Endothelial cell of umbilical vein (primary cell): Measurements from ENCODE around the gene IL1R2. TPM values are rescaled to one million over a fixed set of nuclear protein-coding genes. Genes with fewer than 3 reads are reported as not detected.
A peak's percentile ranks its signal among the peaks of the same experiment; 100 is the strongest.

ENCODE experiments used
- BruUV-seq: library from RNA; stranded (reverse); fragments of 400-500 nt; replicated peaks from 2 replicates; lab custom pipeline; 2021; lab: Mats Ljungman, UMichigan
- CTCF ChIA-PET: fragments of 300-600, 350-600 bp; sonication (Branson Sonifier 250); formaldehyde crosslinking; loops from one replicate; lab custom pipeline; 2021; ENCODE audit warnings: antibody characterized with exemption, inconsistent platforms; lab: Charles Lee
- POLR2A ChIA-PET: fragments of 300-600, 350-600 bp; sonication (Branson Sonifier 250); formaldehyde crosslinking; loops from one replicate; lab custom pipeline; 2021; ENCODE audit warnings: antibody characterized with exemption, inconsistent platforms; lab: Charles Lee
- DNase-seq: peaks from one replicate; pipeline ENCODE4 v3.0.0-alpha.2; 2011; ENCODE audit warnings: low read depth, low spot score
- FAIRE-seq: peaks from 2 replicates; lab custom pipeline; 2011; peaks lifted over from hg19 to GRCh38; lab: Jason Lieb, UNC
- H2AFZ ChIP-seq: 2 replicates; pipeline ENCODE4 v1.6.0; 2012; ENCODE audit warnings: low read depth, low read length, control low read depth, inconsistent platforms
- H3K27ac ChIP-seq: 2 replicates; pipeline ENCODE4 v1.5.1; 2011; ENCODE audit warnings: low read depth, mild to moderate bottlenecking, control low read depth, low read length, moderate library complexity; ENCODE audit not compliant: insufficient read depth
- H3K27me3 ChIP-seq, 2 experiments: 2 replicates each; pipeline versions ENCODE4 v1.6.0 to v1.6.1; 2011; ENCODE audit warnings: low read length in 2 of 2, mixed read lengths in 1 of 2; ENCODE audit not compliant: control insufficient read depth in 2 of 2, insufficient read depth in 2 of 2
- H3K36me3 ChIP-seq, 2 experiments: 2 replicates in 1 of 2; 3 replicates in 1 of 2; pipeline ENCODE4 v1.5.1; 2011; ENCODE audit warnings: low read length in 2 of 2, mild to moderate bottlenecking in 1 of 2, moderate library complexity in 1 of 2; ENCODE audit not compliant: control insufficient read depth in 2 of 2, insufficient read depth in 2 of 2; ENCODE audit errors: extremely low read depth in 1 of 2
- H3K4me1 ChIP-seq: 3 replicates; pipeline ENCODE4 v1.5.1; 2011; ENCODE audit warnings: mild to moderate bottlenecking, low read length; ENCODE audit not compliant: control insufficient read depth, insufficient read depth; ENCODE audit errors: extremely low read depth
- H3K4me2 ChIP-seq: 2 replicates; pipeline ENCODE4 v1.6.1; 2011; ENCODE audit warnings: low read length, control low read depth, mixed read lengths; ENCODE audit not compliant: insufficient read depth
- H3K4me3 ChIP-seq, 3 experiments: fragments of 200-600 bp in 1 of 3; sonication (generic), shearing (Covaris generic) in 1 of 3; replicated peaks in 1 of 3; 2 replicates each; pipeline ENCODE4 v1.5.1; 2011 to 2016; ENCODE audit warnings: control low read depth in 3 of 3, low read length in 3 of 3, mild to moderate bottlenecking in 2 of 3, inconsistent platforms in 1 of 3, low read depth in 1 of 3, moderate library complexity in 1 of 3; ENCODE audit not compliant: insufficient read depth in 1 of 3
- H3K79me2 ChIP-seq: 2 replicates; pipeline ENCODE4 v1.6.0; 2012; ENCODE audit warnings: low read length, inconsistent platforms; ENCODE audit not compliant: control insufficient read depth, insufficient read depth
- H3K9ac ChIP-seq: replicated peaks from 2 replicates; pipeline ENCODE3; 2011; ENCODE audit warnings: low read length, control low read depth; ENCODE audit not compliant: insufficient read depth; ENCODE audit errors: extremely low read depth
- H3K9me1 ChIP-seq: replicated peaks from 3 replicates; pipeline ENCODE4 v1.6.0; 2011; ENCODE audit warnings: mild to moderate bottlenecking, low read length; ENCODE audit not compliant: control insufficient read depth, insufficient read depth; ENCODE audit errors: extremely low read depth
- H3K9me3 ChIP-seq: replicated peaks from 2 replicates; pipeline ENCODE4 v1.5.1; 2012; ENCODE audit warnings: low read length, inconsistent platforms; ENCODE audit not compliant: control insufficient read depth, insufficient read depth
- H4K20me1 ChIP-seq: replicated peaks from 2 replicates; pipeline ENCODE3; 2011; ENCODE audit warnings: mild to moderate bottlenecking, low read length; ENCODE audit not compliant: control insufficient read depth, insufficient read depth; ENCODE audit errors: extremely low read depth
- CTCF ChIP-seq, 2 donors: IDR thresholded peaks; 1 replicate in 1 of 2; 2 replicates in 1 of 2; pipeline ENCODE4 v1.5.1; 2011; ENCODE audit warnings: low read length in 2 of 2, mild to moderate bottlenecking in 2 of 2, moderate library complexity in 2 of 2, control low read depth in 1 of 2, inconsistent platforms in 1 of 2, low read depth in 1 of 2; ENCODE audit not compliant: insufficient read depth in 1 of 2; ENCODE audit errors: extremely low read depth in 1 of 2
- EZH2 ChIP-seq: IDR thresholded peaks from 2 replicates; pipeline ENCODE4 v1.6.1; 2012; ENCODE audit warnings: borderline replicate concordance, low read depth, mild to moderate bottlenecking, moderate library complexity, low read length, inconsistent platforms; ENCODE audit not compliant: severe bottlenecking
- FOS ChIP-seq: IDR thresholded peaks from 2 replicates; pipeline ENCODE4 v1.6.1; 2011; ENCODE audit warnings: mild to moderate bottlenecking, low read length, moderate library complexity, borderline replicate concordance; ENCODE audit not compliant: insufficient read depth
- GATA2 ChIP-seq: IDR thresholded peaks from 2 replicates; pipeline ENCODE4 v1.7.0; 2011; ENCODE audit warnings: low read depth, mild to moderate bottlenecking, moderate library complexity, mixed read lengths, low read length; ENCODE audit not compliant: insufficient read length, insufficient read depth
- JUN ChIP-seq: IDR thresholded peaks from 2 replicates; pipeline ENCODE4 v1.6.1; 2011; ENCODE audit warnings: borderline replicate concordance, low read depth; ENCODE audit not compliant: insufficient read length, insufficient read depth
- MAX ChIP-seq: IDR thresholded peaks from 2 replicates; pipeline ENCODE4 v1.6.1; 2011; ENCODE audit not compliant: insufficient read depth, insufficient read length
- MYC ChIP-seq: IDR thresholded peaks from one replicate; pipeline ENCODE4 v1.6.1; 2011; ENCODE audit warnings: mild to moderate bottlenecking, low read depth, low read length
- POLR2A ChIP-seq: IDR thresholded peaks from 2 replicates; pipeline ENCODE4 v1.6.1; 2012; ENCODE audit warnings: low read depth, mild to moderate bottlenecking, control low read depth, low read length
- POLR2AphosphoS5 ChIP-seq: IDR thresholded peaks from 2 replicates; pipeline ENCODE4 v1.6.1; 2012; ENCODE audit warnings: low read depth, mild to moderate bottlenecking, control low read depth, low read length, moderate library complexity; ENCODE audit not compliant: insufficient read depth
- dilution Hi-C: fragments of 300-500 bp; cut with MboI; formaldehyde crosslinking; loops from one replicate; pipeline ENCODE4 v1.15.0; 2019; ENCODE audit warnings: low sequenced_read_pairs; ENCODE audit not compliant: extremely low pct_ligation_motif_present
- intact Hi-C: fragments of 100-400 bp; cut with micrococcal nuclease; formaldehyde crosslinking; loops from one replicate; pipeline ENCODE4 v1.10.0; 2022
- polyA plus RNA-seq, 4 experiments: library from polyadenylated mRNA; depleted of rRNA in 3 of 4; stranded (reverse) in 3 of 4; unstranded in 1 of 4; fragments of >200 nt; gene quantifications; 2 replicates each; pipeline versions ENCODE4 v1.2.1 to v1.2.3, GENCODE V29; 2011 to 2012; ENCODE audit warnings: missing spikeins in 1 of 4
- total RNA-seq: library from RNA; stranded (reverse); gene quantifications from 2 replicates; pipeline ENCODE4 v1.2.3, GENCODE V29; 2021

The IL1R2 gene
- total and polyA plus RNA-seq, 2 donors (not counting 3 experiments of a cell fraction or from before 2014, with no cell fraction given), result not detected

GRCh38 chr2:102034683-102035548, 43.2 kb downstream of the IL1R2 start:
- no peak for FAIRE-seq
- Histone ChIP-seq H4K20me1 (no peaks in the 10 kb centered on the region), H3K4me3 (no peak overlapping the region), H3K9me3 (no peaks in the 10 kb centered on the region), H3K27me3 (no peaks in the 10 kb centered on the region), H2AFZ (no peak overlapping the region), H3K4me2 (no peak overlapping the region), H3K4me1 (no peaks in the 10 kb centered on the region), H3K79me2 (no peaks in the 10 kb centered on the region), H3K27ac (no peak overlapping the region), H3K9me1 (no peaks in the 10 kb centered on the region), H3K9ac (no peak overlapping the region), H3K36me3 (no peaks in the 10 kb centered on the region)
- ChIA-PET POLR2A (no interaction called here), CTCF (interaction anchor here (0.7 to 1.3 kb wide), 2 partner anchors 29 to 206 kb away, joined by 3 read pairs; no protein-coding TSS in a partner anchor)
- dilution Hi-C loops, result no loop called here
- BruUV-seq, result no TSS peak
- intact Hi-C loops, result no loop called here
- no peak for DNase-seq
- TF ChIP-seq POLR2AphosphoS5 (no peak), EZH2 (no peak), POLR2A (no peak), FOS (no peak)

- Histone ChIP-seq H2AFZ (peak overlapping the region; percentile 36), H3K4me3 (no peak overlapping the region), H3K36me3 (no peaks in the 10 kb centered on the region), H3K79me2 (no peaks in the 10 kb centered on the region), H3K4me2 (no peak overlapping the region), H3K9me1 (no peaks in the 10 kb centered on the region), H3K9me3 (no peaks in the 10 kb centered on the region), H3K4me1 (no peaks in the 10 kb centered on the region), H3K9ac (no peak overlapping the region), H3K27me3 (no peaks in the 10 kb centered on the region), H3K27ac (no peak overlapping the region), H4K20me1 (no peaks in the 10 kb centered on the region)
- ChIA-PET POLR2A (no interaction called here), CTCF (interaction anchor here (0.8 to 2.6 kb wide), 8 partner anchors 10 to 209 kb away, joined by 3 to 9 read pairs (median 4); no protein-coding TSS in a partner anchor)
- DNase-seq, result peak; percentile 52
- no peak for TF ChIP-seq GATA2
- TF ChIP-seq MYC, result no peak
- no peak for TF ChIP-seq JUN
- no peak for TF ChIP-seq POLR2AphosphoS5
- no peak for TF ChIP-seq POLR2A
- no peak for TF ChIP-seq EZH2
- no peak for TF ChIP-seq FOS
- TF ChIP-seq CTCF (IDR thresholded peaks at IDR 0.05; ENCODE audit: extremely low read depth in 1 of 2, insufficient read depth in 1 of 2, low read depth in 1 of 2, low read length in 2 of 2), result no peak
- TF ChIP-seq MAX, result no peak
- BruUV-seq, result no TSS peak
- peak; percentile 78 for FAIRE-seq
- dilution Hi-C loops, result no loop called here
- intact Hi-C loops, result no loop called here
Observed at GRCh38 chr2:102037681-102038080, 45.9 kb downstream of the IL1R2 start.
